GM10847 (cell line): ENCODE measurements around the gene DCST1.

ENCODE experiments used
- POLR2A ChIP-seq: IDR thresholded peaks from 2 replicates; pipeline ENCODE4 v1.6.1; 2011; ENCODE audit not compliant: insufficient read length; ENCODE audit errors: extremely low read depth

The DCST1 gene

DNA sequence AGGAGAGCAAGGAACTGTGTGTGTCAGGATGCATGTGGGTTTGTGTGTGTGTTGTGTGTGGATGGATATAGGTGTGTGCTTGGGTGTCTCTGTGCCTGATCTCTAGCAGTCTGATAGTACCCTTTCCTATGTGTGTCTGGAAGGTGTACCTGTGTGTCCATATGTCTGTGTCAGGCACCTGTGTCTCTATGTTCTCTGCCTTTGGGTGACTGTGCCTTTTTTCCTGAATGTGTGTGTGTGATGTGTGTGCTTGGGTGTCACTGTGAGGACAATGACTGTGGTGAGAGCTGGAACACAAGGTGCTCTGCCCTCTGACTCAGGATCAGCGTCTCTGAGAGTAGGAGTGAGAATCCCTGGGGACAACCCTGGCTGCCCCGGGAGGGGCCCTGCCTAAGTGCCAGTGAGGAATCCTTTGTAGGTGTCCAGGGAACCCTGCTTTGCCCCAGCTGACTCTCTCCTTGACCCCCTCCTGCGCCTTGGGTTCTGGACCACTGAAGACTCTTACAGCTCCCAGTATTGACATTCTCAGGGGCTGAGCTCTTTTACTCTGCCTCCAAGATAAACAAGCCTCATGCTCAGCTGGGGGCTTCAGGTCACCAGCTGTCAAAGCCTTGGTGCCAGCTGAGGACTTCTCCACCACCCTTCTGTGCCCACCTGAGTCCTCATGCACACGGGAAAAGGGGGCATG is 44.3 kb downstream of the DCST1 start:
- TF ChIP-seq POLR2A = no peak

DNA sequence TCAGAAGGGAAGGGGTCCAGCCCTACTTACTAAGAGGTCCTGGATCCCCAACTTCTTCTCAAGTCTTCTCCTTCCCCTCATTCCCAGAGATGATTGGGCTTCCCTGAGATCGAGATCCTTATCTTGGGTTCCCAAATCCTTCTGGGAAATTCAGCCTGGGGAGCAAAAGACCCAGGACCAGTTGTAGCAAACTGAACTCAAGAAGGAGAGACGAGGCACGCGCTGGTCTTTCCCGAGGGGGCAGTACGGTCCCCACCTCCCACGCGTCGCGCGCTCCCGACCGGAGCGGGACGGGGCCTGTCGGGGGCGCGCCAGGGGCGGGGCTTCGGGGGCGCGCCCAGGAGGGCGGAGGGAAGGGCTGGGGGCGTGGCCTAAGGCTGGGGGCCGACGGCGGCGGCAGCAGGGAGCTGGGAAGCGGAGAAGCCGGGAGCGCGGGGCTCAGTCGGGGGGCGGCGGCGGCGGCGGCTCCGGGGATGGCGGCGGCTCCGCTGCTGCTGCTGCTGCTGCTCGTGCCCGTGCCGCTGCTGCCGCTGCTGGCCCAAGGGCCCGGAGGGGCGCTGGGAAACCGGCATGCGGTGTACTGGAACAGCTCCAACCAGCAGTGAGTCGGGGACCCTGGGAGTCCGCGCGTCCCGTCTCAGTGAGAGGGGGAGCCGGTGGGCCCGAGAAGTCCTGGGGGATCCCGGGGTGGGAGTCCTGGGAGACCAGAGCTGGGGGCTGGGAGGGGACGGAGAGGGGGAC is 45.0 kb downstream of the DCST1 start, which contains the start of gene EFNA3:
Gene EFNA3 (plus strand): TSS at position 369 of the 741 bp plus-strand sequence. CDS start 105 bp downstream, at position 474.
- TF ChIP-seq POLR2A = no peak

- TF ChIP-seq POLR2A = no peak
These were observed 45.5 kb downstream of the DCST1 start for GRCh38 chr1:155079210-155079486.

- no peak for TF ChIP-seq POLR2A
These were observed 46.1 kb downstream of the DCST1 start for GRCh38 chr1:155079487-155080311.

- TF ChIP-seq POLR2A = no peak
These were observed 46.9 kb downstream of the DCST1 start for GRCh38 chr1:155080312-155081228.

DNA sequence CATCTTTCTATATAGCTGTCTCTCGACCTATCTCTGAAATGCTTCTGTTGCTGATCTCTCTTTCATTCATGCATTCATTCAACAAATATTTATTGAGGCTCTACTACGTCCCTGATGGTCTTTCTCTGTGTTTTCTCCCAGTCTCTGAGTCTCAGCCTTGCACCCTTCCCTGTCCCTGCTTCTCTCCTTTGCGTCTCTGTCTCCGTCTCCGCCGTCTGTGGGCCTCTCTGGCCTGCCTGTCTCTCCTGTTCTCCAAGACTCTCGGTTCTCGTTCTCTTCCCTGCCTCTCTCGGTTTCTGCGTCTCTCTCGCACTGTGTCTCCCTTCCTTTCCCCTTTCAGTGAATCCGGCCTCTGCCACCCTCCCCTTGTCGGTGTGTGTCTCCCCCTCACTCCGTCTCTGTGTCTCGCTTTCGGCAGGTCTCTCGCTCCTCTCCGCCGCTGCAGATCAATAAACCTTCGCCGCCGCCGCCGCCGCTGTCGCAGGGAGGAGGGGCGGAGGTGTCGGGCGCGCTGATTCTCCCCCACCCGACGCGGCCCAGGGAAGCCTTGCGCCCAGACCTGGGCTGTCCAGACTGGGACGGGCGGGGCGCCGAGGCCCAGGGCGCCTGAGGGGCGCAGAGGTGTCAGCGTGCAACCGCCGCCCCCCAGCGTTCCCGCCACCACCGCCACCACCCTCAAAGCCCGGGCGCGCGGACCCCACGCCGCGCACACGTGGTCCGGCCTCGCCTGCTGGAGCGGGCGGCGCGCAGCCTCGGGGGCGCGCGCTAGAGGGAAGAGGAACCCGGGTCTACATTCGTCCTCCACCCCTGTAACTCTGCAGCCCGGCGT is 48.1 kb downstream of the DCST1 start:
- no peak for TF ChIP-seq POLR2A

DNA sequence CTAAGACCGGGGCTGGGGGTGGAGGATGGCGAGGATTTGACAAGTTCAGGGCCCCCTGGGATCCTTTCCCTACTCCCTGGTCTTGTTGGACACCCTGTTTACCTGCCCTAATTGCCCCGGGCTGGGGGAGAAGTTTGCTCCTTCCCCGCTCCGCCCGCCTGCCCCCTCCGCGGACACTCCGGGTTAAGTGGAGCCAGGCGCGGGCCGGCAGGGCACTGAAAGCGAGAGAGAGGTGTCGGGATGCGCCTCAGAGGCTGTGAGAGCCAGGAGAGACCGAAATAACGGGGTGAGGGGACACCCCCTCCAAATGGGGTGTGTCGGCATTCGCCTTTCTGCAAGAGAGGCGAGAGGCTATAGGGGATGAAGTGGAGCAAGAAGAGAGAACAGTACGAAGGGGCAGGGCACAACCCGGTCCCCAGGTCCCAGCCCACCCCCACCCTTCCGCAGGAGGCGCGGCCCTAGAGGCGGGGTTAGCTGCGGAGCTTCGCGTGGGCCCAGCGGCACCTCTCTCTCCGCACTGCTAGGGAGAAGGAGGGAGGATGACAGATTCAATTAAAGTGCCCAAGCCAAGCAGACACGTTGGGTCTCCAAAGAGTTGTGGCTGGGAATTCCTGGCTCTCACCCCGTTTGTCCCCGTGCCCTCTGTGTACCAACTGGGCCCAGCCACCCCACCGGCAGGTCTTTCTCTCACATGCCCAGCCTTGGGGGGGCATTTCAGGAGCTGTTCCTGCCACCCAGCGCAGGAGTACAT is 48.9 kb downstream of the DCST1 start:
- no peak for TF ChIP-seq POLR2A

DNA sequence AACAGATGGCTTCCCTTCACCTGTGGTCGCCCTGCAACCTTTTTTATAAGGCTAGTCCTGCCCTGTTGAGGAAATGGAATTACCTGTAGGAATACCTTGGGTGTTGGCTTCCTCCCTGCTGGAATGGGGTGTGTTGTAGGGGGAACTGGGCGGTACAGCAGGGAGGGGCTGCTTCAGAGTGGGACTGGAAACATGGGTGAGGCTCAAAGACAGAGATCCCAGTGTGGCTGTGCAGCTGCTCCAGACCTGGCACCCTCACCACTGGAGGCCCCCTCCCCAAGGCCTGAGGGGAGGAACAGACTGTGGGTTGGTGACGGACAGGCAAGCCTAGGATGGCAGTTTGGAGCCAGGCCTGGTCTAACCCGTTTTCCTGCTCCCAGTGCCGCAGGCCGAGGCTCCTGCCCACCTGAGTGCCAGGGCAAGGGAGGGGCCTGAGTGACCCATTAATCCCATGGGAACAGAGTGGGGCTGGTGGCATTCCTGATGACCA is 49.5 kb downstream of the DCST1 start:
- no peak for TF ChIP-seq POLR2A

DNA sequence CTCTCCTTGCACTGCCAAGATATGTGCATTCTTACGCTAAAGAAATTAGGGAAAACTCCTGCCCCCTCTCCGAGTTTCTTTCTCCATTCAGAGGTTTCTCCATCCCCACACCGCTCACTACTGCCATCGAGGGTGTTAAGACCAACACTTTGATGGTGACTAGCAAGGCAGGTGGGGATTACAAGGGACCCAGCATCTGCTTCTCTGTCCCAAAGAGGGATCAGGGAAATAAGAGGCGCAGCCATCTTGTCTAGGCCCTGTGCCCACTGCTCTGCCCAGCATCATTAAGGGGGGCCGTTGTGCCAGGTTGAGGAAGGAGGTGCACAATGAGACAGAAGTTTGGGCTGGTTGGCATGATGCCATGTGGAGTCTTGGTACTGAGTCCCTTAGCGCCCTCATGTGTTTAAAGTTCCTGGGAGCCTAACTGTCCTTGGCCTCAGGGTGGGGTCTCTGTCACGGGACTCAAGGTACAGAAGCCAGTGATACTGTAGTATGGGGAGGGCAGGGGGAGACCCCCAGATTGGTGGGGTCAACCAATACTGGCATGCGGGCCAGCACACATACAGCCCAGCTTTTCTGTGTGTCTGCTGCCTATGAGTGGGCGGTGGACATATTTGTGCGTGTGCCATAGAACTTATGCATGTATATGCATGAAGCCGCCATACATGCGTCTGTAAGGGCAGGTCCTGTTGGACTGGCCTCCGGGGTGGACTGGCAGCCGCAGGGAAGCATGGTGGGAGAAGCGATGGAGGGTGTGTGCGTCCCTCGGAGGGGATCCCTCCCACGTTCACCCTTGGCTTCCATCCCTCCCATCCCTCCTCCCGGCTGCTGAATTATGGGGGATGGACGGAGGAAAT is 50.5 kb downstream of the DCST1 start:
- no peak for TF ChIP-seq POLR2A

GRCh38 chr1:155084722-155085503 is 51.3 kb downstream of the DCST1 start:
- TF ChIP-seq POLR2A = peak; percentile 12

DNA sequence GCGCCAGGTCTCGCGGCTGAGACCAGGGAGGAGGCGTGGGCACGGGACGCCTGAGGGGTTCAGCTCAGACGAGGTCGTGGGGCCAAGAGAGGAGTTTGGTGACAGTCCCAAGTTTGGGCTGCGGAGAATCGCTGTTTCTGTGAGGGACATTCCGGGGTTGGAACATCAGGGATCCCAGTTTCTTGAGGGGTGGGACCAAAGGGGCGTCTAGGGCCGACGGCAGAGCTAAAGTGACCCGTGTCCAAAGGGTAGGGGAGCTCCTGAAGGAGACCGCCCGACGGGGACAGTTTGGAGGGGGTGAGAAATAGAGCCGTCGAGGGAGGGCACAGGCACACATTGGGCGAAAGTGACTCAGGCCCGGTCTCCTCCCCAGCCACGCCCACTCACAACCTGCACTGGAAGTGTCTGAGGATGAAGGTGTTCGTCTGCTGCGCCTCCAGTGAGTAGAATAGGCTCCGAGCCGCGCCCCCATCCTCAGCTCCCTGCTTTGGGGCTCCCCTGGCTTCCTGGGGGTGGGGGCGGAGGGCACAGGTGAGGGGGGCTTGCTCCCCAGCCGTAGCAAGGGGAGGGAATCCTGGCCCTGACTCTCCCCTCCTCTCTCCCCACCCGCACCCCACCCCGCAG is 52.0 kb downstream of the DCST1 start:
- no peak for TF ChIP-seq POLR2A
